HG03139 (cell line): ENCODE data around the gene TRAK1.
"Not testable (repeated sequence)": the region's sequence is repeated elsewhere in the genome, so short reads cannot be mapped to it uniquely, and the experiment has no call there.

ENCODE experiments used
- ATAC-seq: cut with Tn5 transposase; IDR thresholded peaks from one replicate; pipeline ENCODE4 v1.9.1; 2021; ENCODE audit not compliant: unreplicated experiment

Gene TRAK1

DNA sequence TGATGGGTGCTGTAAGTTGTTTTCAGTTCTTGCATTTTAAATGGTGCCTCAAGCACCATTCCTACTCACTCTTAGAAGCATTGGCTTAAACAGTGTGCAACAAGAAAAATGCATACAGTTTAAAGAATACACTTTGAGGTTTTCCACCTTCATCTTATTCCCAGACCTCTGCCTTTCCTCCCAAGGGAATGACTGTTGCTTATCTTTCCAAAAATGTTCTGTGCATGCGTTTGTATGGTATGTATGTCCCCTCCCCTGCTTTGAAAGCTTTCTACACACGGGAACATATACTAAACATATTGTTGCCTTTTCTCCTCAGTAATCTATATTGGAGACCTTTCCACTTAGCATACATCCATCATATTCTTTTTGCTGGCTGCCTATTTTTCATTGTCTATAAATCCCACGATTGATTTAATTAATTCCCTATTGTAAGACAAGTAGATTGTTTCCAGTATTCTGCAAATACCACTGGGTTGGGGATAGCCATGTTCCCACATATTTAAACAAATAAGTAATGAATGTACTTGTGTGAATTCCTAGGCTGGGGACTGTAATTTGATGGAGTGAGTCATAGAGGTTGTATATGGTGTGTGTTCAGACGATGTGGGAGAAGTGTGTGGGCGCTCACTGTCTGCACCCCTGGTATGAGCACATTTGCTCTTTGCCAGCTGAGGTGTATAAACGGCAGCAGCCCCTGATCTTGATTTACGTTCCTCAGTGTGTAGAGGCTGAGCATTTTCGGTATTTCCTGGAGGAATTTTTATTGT is 5.8 kb downstream of the TRAK1 start:
- ATAC-seq: no peak

- no peak for ATAC-seq
These were observed 6.4 kb downstream of the TRAK1 start for GRCh38 chr3:42097566-42097946.

DNA sequence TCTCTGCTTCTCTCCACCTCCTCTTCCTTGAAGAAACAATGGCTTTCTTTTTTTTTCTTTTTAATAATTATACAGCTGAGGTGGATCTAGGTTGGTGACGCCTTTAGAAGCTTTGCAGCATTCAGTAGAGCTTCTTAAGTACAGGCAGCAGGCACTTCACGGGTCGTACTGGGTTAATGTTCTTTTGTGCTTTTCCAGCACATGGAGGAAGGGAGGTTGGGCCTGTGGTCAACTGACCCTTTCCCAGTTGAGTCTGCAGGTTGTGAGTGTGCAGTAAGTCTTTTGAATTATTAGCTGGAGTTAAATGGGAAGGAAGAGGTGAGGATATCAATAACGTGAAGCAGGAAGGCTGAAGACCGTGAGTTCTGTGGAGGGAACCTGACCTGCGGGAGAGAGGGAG is 7.0 kb downstream of the TRAK1 start:
- ATAC-seq: no peak

GRCh38 chr3:42099020-42099765 is 8.0 kb downstream of the TRAK1 start:
- no peak for ATAC-seq

- no peak for ATAC-seq
These were observed 9.9 kb downstream of the TRAK1 start for GRCh38 chr3:42101048-42101447.

DNA sequence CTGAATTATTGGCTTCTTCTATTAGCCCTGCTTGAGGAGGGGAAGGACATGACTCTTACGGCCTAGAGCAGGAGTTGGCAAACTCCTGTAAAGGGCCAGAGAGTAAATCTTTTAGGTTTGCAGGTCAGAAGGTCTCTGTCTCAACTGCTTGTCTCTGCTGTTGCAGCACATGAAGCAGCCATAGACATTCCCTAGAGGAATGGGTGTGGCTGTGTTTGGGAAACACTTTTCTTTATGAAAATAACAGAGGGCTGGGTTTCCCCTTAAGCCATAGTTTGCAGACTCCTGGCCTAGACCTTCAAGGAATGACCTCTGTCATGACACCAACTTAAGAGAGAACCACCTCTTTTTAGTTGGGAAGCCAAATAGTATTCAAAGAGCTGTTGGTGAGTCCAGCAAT is 10.3 kb downstream of the TRAK1 start:
- no peak for ATAC-seq

DNA sequence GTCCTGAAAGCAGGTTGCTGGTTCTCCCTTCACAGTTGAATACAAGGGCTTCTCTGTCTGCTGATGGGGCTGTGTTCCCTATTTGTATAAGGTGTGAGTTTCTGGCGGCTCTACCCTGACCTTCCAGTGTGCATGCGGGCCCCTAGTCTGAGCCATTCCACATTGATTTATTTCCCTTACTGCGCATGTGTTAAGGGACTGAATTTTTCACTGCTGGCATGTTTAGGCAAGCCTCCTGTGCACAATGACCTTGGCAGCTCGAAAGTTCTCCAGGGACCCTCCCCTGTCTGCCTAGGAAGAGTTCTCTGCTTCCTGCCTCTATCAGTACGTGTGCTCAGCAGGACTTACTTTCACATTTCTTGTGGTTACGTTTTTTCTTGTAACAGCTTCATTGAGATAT is 11.4 kb downstream of the TRAK1 start:
- no peak for ATAC-seq

- ATAC-seq: not testable (repeated sequence)
These were observed 12.9 kb downstream of the TRAK1 start for GRCh38 chr3:42103921-42104665.

- ATAC-seq: not testable (repeated sequence)
These were observed 14.8 kb downstream of the TRAK1 start for GRCh38 chr3:42105994-42106393.

GRCh38 chr3:42106646-42107045 is 15.5 kb downstream of the TRAK1 start:
- no peak for ATAC-seq

GRCh38 chr3:42110631-42111030 is 19.5 kb downstream of the TRAK1 start:
- no peak for ATAC-seq

DNA sequence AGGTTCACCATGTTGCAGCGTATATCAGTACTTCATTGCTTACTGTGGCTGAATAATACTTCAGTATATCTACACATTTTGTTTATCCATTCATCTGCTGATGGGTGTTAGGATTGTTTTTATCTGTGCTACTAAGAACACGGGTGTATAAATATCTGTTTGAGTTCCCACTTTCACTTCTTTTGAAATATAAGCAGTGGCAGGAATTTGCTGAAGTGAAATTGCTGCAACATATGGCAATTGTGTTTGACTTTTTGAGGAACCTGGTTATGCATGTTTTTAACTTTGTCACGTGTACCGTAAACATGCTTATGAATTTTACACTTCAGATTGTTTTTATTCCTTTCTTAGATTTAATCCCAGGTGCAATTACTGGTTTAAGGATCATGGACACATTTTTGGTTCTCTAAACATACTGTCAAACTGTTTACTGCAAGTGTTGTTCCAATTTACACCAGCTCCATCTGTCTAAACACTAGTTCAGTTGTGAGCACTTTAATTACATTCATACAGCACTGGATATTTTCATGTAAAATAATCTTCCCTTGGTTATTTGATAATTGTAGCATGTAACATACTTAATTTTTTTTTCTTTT is 23.1 kb downstream of the TRAK1 start:
- ATAC-seq: no peak

DNA sequence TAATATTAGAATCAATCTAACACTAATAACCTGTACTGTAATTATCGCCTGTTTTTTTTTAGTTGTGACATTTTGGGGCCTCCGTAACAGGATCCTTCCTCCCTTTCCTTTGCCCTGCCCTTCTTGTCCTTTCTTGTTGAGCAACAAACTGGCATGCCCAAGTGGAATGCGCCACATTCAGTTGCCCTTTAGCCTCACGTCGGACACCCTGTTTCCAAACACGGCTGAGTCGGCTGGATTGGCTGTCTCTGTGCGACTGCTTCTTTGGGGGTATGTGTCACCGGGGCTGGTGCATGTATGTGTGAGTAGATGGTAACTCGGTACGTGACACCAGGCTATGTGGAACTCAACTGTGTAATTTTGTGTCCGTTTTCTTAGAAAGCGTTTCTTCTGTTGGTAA is 24.1 kb downstream of the TRAK1 start:
- no peak for ATAC-seq

DNA sequence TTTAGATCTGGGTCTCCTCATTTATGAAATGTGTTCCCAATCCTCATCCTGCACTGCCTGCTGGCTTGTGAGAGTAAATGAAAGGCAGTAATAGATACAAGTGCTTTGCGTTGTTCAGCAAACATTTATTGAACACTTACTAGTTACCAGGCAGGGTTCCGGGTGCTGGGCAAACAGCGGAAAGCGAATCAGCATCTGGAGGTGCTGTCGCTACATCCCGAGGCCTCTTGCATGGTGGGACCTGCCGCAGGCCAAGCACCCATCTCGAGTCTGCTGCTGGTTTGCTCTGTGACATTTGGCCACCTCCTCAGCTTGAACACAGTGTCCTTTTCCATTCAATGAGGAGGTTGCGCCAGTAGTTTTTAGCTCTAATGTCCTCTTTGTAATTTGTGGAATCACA is 24.8 kb downstream of the TRAK1 start:
- no peak for ATAC-seq

DNA sequence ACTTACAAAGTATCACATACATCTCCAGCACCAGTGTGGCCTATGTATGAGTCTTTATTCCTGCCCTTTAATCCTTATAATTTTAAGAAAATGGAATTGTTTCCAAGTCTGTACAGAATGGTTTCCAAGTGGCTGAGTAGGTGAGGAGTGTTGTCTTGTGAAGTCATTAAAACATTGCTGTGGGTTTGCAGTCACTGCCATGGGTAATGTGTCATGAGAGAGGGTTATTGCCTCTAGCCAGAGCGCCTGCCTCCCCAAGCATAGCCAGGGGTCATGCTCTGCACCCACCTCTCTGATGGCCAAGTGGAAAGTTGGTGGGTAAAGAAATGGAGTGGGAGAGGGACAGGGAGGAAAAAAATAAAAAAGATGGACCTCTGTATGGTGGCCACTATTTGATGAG is 25.3 kb downstream of the TRAK1 start:
- no peak for ATAC-seq

GRCh38 chr3:42117175-42118008 is 26.2 kb downstream of the TRAK1 start:
- ATAC-seq: no peak

- peak; percentile 58 for ATAC-seq
These were observed 27.7 kb downstream of the TRAK1 start for GRCh38 chr3:42118762-42119361.

DNA sequence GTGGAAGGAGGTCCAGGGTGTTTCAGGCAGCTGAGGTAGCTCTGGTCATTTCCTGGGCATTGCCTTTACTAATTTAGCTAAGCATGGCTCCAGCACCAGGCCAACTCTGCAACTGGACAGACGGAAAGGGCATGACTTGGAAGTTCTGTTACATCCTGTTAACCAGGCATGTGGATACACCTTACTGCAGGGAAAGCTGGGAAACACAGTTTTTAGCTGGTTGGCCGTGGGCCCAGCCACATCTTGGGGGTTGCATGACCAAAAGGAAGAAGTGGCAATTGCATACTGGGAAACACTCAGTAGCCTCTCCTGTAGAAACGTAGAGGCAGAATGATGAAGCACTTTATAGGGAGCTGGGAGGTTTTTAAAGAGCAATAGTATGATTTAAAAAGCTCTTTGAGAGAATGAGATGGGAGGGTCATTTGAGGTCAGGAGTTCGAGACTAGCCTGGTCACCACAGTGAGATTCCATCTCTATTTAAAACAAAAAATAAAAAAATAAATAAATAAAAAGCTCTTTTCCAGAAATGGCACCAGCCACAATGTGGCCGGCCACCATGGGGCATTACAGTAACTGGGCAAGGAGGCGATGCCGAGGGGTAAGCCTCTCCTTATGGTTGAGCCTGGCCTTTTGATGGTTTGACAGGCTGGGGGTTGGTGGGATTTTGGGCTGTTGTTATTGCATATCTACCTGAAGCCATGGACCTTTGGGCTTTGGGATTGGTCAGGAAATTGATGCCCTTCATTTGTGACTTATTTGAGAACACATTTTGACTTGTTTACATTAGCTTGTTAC is 28.6 kb downstream of the TRAK1 start:
- ATAC-seq: no peak

DNA sequence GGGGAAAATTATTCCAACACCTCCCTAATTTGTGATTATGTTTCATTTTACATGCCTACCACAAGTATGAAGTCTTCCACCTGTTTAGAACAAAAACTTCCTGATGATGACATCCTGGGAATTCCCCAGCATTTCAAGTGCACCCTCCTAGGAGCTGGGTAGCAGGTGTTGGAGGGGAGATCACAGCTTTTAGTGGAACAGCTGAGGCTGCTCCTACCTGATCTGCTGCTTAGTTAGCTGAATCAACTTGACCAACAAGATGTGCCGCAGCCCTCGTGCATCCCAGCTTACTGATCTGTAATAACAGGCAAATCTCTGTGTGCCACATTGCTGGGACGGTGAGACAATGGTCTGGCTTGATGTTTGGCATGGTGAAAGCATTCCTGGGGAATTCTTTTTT is 29.7 kb downstream of the TRAK1 start:
- ATAC-seq: no peak
